Breast epithelium (tissue), 3 donors: ENCODE results near the gene PCDH7.

ENCODE experiments used
- CTCF ChIP-seq, 3 donors: fragments of 450-650 bp; IDR thresholded peaks; one replicate each; pipeline ENCODE4 v1.5.1; 2016 to 2017; ENCODE audit warnings: antibody characterized with exemption in 3 of 3, mild to moderate bottlenecking in 3 of 3, moderate library complexity in 3 of 3
- POLR2A ChIP-seq: fragments of 450-650 bp; IDR thresholded peaks from one replicate; pipeline ENCODE4 v1.6.1; 2016; ENCODE audit warnings: antibody characterized with exemption, mild to moderate bottlenecking, moderate library complexity
- POLR2AphosphoS5 ChIP-seq, 3 donors: sonication (generic); formaldehyde crosslinking; IDR thresholded peaks; one replicate each; pipeline ENCODE4 v1.6.1; 2017; ENCODE audit warnings: antibody characterized with exemption in 3 of 3

- TF ChIP-seq POLR2A, result no peak
- no peak for TF ChIP-seq CTCF (IDR thresholded peaks at IDR 0.05)
- no peak for TF ChIP-seq POLR2AphosphoS5 (IDR thresholded peaks at IDR 0.05)
Observed at GRCh38 chr4:30716681-30717207, 3.4 kb upstream of the PCDH7 start.
